HepG2 (cell line): ENCODE measurements around the gene RANBP3. TPM values are rescaled to one million over a fixed set of nuclear protein-coding genes. Genes with fewer than 3 reads are reported as not detected.

Experiments
- CBX2 ChIP-seq, 2 experiments: fragments of 200-600 bp in 1 of 2; sonication (generic); formaldehyde crosslinking in 1 of 2; IDR thresholded peaks; 2 replicates each; pipeline versions ENCODE4 v1.7.0 to v1.8.1; 2018 to 2022; ENCODE audit warnings: low read depth in 2 of 2, low read length in 1 of 2, mild to moderate bottlenecking in 1 of 2, missing genetic modification reagents in 1 of 2
- ETV6 ChIP-seq: sonication (generic); formaldehyde crosslinking; conservative IDR thresholded peaks from 2 replicates; pipeline ENCODE4 v1.4.0; 2020; ENCODE audit warnings: missing genetic modification reagents
- FOXA1 ChIP-seq, 2 experiments: fragments of 450-650 bp in 1 of 2; sonication (generic) in 1 of 2; formaldehyde crosslinking in 1 of 2; IDR thresholded peaks; 2 replicates each; pipeline versions ENCODE4 v1.4.0 to v1.6.1; 2016 to 2020; ENCODE audit warnings: missing genetic modification reagents in 1 of 2
- GTF2F1 ChIP-seq: fragments of 150-350 bp; IDR thresholded peaks from 2 replicates; pipeline ENCODE4 v1.6.1; 2014; ENCODE audit warnings: low read length
- MLLT10 ChIP-seq: sonication (generic); formaldehyde crosslinking; IDR thresholded peaks from 2 replicates; pipeline ENCODE4 v1.4.0; 2020; ENCODE audit warnings: missing genetic modification reagents
- MTA3 ChIP-seq: sonication (generic); formaldehyde crosslinking; IDR thresholded peaks from 2 replicates; pipeline ENCODE4 v1.4.0; 2020; ENCODE audit warnings: missing genetic modification reagents
- MYC ChIP-seq: sonication (generic); formaldehyde crosslinking; IDR thresholded peaks from 2 replicates; pipeline ENCODE4 v1.9.0; 2021; ENCODE audit warnings: missing genetic modification reagents, borderline replicate concordance
- NR1H2 ChIP-seq: sonication (generic); formaldehyde crosslinking; IDR thresholded peaks from 2 replicates; pipeline ENCODE4 v1.8.1; 2022; ENCODE audit warnings: low read depth, missing genetic modification reagents, borderline replicate concordance
- RBAK ChIP-seq: sonication (generic); formaldehyde crosslinking; IDR thresholded peaks from 2 replicates; pipeline ENCODE4 v1.5.1; 2020; ENCODE audit warnings: mild to moderate bottlenecking, missing genetic modification reagents
- TAF15 ChIP-seq: fragments of 200-400 bp; formaldehyde crosslinking; IDR thresholded peaks from one replicate; pipeline ENCODE4 v1.6.1; 2018; ENCODE audit warnings: mild to moderate bottlenecking, low read depth, low read length; ENCODE audit not compliant: poor library complexity, severe bottlenecking
- YEATS4 ChIP-seq: sonication (generic); formaldehyde crosslinking; IDR thresholded peaks from 2 replicates; pipeline ENCODE4 v1.4.0; 2020; ENCODE audit warnings: missing genetic modification reagents, borderline replicate concordance
- ZFP90 ChIP-seq: sonication (generic); formaldehyde crosslinking; IDR thresholded peaks from 2 replicates; pipeline ENCODE4 v1.8.0; 2022; ENCODE audit warnings: missing genetic modification reagents, mild to moderate bottlenecking, inconsistent platforms, borderline replicate concordance
- ZNF12 ChIP-seq: sonication (generic); formaldehyde crosslinking; IDR thresholded peaks from 2 replicates; pipeline ENCODE4 v1.5.0; 2020; ENCODE audit warnings: missing genetic modification reagents
- ZNF207 ChIP-seq: fragments of 450-650 bp; IDR thresholded peaks from 2 replicates; pipeline ENCODE4 v1.6.1; 2016; ENCODE audit warnings: antibody characterized with exemption, borderline replicate concordance
- ZNF232 ChIP-seq: sonication (generic); formaldehyde crosslinking; IDR thresholded peaks from 2 replicates; pipeline ENCODE4 v1.4.0; 2020; ENCODE audit warnings: missing genetic modification reagents, borderline replicate concordance
- ZNF34 ChIP-seq: sonication (generic); formaldehyde crosslinking; IDR thresholded peaks from 2 replicates; pipeline ENCODE4 v1.4.0; 2020; ENCODE audit warnings: mild to moderate bottlenecking, missing genetic modification reagents, borderline replicate concordance
- ZNF468 ChIP-seq: sonication (generic); formaldehyde crosslinking; IDR thresholded peaks from 2 replicates; pipeline ENCODE4 v1.8.0; 2022; ENCODE audit warnings: mild to moderate bottlenecking, moderate library complexity, missing genetic modification reagents
- ZNF7 ChIP-seq: IDR thresholded peaks from 2 replicates; pipeline ENCODE4 v1.6.1; 2016; ENCODE audit warnings: missing biosample characterization, missing genetic modification reagents
- ZNF703 ChIP-seq: sonication (generic); formaldehyde crosslinking; IDR thresholded peaks from 2 replicates; pipeline ENCODE4 v1.5.1; 2020; ENCODE audit warnings: missing genetic modification reagents, mild to moderate bottlenecking, moderate library complexity, borderline replicate concordance
- ZNF75D ChIP-seq: sonication (generic); formaldehyde crosslinking; IDR thresholded peaks from 2 replicates; pipeline ENCODE4 v1.8.1; 2023; ENCODE audit warnings: missing genetic modification reagents, mild to moderate bottlenecking, borderline replicate concordance
- polyA plus RNA-seq, 8 experiments: library from polyadenylated mRNA; depleted of rRNA in 3 of 8; stranded (reverse) in 7 of 8; unstranded in 1 of 8; fragments of >200 nt; fragmentation: Illumina TruSeq in 4 of 8; extraction: Trizol in 4 of 8; gene quantifications; 2 replicates each; pipeline versions ENCODE4 v1.2.1 to v1.2.3, GENCODE V29; 2011 to 2016; ENCODE audit warnings: low read depth in 4 of 8, missing spikeins in 1 of 8, mixed read lengths in 1 of 8; ENCODE audit not compliant: insufficient read depth in 1 of 8
- total RNA-seq, 5 experiments: library from RNA; depleted of rRNA; stranded (reverse); fragments of >200 nt; fragmentation: Illumina TruSeq; extraction: Trizol; gene quantifications; 2 replicates each; pipeline ENCODE4 v1.2.3, GENCODE V29; 2016; ENCODE audit warnings: low read depth in 1 of 5
- TF ChIP-seq, protein P1 (sequence below): IDR thresholded peaks from 2 replicates; pipeline ENCODE4 v1.6.1; 2018; ENCODE audit warnings: missing genetic modification reagents
- TF ChIP-seq, protein P2 (sequence below): fragments of 450-650 bp; IDR thresholded peaks from 2 replicates; pipeline ENCODE4 v1.6.1; 2017; ENCODE audit warnings: mild to moderate bottlenecking
- TF ChIP-seq, protein P3 (sequence below): sonication (generic); formaldehyde crosslinking; IDR thresholded peaks from 2 replicates; pipeline ENCODE4 v1.5.0; 2020; ENCODE audit warnings: missing genetic modification reagents
- TF ChIP-seq, protein P4 (sequence below): sonication (generic); formaldehyde crosslinking; IDR thresholded peaks from 2 replicates; pipeline ENCODE4 v1.4.0; 2020; ENCODE audit warnings: missing genetic modification reagents

RANBP3 gene
- total and polyA plus RNA-seq, 2 of the 13 experiments (the other 11 are each of a cell fraction or from before 2014, with no cell fraction given): 39.5 to 149 TPM

DNA sequence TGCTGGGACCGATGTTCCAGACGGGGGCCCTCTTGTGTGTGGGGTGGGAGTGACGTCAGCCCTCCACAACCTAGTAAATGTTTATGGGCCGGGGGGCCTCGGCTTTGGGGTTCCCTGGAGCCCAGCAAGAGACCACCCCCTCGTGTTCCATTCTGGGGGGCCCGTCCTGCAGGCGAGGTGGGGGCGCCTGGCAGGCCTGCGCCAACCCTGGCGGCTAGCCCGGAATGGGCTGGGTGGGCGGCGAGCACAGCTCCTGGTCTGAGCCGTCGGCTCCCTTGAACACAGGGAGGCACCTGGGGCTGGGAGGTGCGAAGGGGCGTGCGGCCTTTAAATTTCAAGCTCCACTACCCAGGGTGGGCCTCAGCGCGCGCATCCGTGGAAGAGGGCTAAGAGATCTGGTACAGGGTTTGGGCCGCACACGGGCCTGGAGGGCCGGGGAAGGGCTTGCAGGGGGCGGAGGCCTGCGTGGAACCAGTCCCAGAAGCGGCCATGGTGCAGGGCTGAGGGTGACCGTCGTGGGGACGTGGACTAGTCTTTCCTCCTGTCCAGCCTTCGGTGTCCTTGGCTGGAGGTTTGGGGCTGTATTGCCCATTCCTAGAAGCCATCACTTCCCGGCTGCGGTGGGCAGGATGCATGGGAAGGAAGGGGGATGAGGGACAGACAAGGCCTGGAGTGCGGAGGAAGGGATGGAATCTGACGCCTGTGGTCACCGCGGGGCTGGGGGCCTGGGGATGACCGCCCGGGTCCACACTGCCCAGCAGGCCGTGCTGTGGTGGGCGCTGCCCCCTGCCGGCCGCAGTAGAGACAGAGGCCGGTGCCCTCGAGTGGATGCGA lies 85.8 kb downstream of the RANBP3 start (continued):
- TF ChIP-seq ZNF703 (CRISPR knock-in tag): no peak
- TF ChIP-seq, protein P1, sequence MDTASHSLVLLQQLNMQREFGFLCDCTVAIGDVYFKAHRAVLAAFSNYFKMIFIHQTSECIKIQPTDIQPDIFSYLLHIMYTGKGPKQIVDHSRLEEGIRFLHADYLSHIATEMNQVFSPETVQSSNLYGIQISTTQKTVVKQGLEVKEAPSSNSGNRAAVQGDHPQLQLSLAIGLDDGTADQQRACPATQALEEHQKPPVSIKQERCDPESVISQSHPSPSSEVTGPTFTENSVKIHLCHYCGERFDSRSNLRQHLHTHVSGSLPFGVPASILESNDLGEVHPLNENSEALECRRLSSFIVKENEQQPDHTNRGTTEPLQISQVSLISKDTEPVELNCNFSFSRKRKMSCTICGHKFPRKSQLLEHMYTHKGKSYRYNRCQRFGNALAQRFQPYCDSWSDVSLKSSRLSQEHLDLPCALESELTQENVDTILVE (CRISPR knock-in tag): peak; percentile 85
- TF ChIP-seq RBAK (CRISPR knock-in tag): no peak
- TF ChIP-seq ETV6 (CRISPR knock-in tag): no peak
- TF ChIP-seq TAF15: no peak
- TF ChIP-seq, protein P2, sequence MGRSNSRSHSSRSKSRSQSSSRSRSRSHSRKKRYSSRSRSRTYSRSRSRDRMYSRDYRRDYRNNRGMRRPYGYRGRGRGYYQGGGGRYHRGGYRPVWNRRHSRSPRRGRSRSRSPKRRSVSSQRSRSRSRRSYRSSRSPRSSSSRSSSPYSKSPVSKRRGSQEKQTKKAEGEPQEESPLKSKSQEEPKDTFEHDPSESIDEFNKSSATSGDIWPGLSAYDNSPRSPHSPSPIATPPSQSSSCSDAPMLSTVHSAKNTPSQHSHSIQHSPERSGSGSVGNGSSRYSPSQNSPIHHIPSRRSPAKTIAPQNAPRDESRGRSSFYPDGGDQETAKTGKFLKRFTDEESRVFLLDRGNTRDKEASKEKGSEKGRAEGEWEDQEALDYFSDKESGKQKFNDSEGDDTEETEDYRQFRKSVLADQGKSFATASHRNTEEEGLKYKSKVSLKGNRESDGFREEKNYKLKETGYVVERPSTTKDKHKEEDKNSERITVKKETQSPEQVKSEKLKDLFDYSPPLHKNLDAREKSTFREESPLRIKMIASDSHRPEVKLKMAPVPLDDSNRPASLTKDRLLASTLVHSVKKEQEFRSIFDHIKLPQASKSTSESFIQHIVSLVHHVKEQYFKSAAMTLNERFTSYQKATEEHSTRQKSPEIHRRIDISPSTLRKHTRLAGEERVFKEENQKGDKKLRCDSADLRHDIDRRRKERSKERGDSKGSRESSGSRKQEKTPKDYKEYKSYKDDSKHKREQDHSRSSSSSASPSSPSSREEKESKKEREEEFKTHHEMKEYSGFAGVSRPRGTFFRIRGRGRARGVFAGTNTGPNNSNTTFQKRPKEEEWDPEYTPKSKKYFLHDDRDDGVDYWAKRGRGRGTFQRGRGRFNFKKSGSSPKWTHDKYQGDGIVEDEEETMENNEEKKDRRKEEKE: no peak
- no peak for TF ChIP-seq ZNF207
- TF ChIP-seq GTF2F1: no peak
- TF ChIP-seq ZNF75D (CRISPR knock-in tag): no peak
- no peak for TF ChIP-seq CBX2 (IDR thresholded peaks at IDR 0.05; ENCODE audit: low read depth, low read length)
- TF ChIP-seq CBX2 (CRISPR knock-in tag; IDR thresholded peaks at IDR 0.05; ENCODE audit: low read depth): no peak
- TF ChIP-seq, protein P3, sequence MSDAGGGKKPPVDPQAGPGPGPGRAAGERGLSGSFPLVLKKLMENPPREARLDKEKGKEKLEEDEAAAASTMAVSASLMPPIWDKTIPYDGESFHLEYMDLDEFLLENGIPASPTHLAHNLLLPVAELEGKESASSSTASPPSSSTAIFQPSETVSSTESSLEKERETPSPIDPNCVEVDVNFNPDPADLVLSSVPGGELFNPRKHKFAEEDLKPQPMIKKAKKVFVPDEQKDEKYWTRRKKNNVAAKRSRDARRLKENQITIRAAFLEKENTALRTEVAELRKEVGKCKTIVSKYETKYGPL (CRISPR knock-in tag): no peak
- TF ChIP-seq ZNF7 (CRISPR knock-in tag): no peak
- TF ChIP-seq YEATS4 (CRISPR knock-in tag): peak; percentile 42; the same call in 1 of the 2 replicates
- no peak for TF ChIP-seq ZNF232 (CRISPR knock-in tag)
- TF ChIP-seq, protein P4, sequence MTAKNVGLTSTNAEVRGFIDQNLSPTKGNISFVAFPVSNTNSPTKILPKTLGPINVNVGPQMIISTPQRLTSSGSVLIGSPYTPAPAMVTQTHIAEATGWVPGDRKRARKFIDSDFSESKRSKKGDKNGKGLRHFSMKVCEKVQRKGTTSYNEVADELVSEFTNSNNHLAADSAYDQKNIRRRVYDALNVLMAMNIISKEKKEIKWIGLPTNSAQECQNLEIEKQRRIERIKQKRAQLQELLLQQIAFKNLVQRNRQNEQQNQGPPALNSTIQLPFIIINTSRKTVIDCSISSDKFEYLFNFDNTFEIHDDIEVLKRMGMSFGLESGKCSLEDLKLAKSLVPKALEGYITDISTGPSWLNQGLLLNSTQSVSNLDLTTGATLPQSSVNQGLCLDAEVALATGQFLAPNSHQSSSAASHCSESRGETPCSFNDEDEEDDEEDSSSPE (CRISPR knock-in tag): 0 out of 2 replicates have a peak, but pooled peaks have one; percentile 17
- no peak for TF ChIP-seq MTA3 (CRISPR knock-in tag)
- 0 out of 2 replicates have a peak, but pooled peaks have one; percentile 6 for TF ChIP-seq MYC
- TF ChIP-seq ZFP90 (CRISPR knock-in tag): no peak
- TF ChIP-seq MLLT10 (CRISPR knock-in tag): no peak
- TF ChIP-seq ZNF468 (CRISPR knock-in tag): no peak
- peak; percentile 77; the same call in 1 of the 2 replicates for TF ChIP-seq ZNF34
- no peak for TF ChIP-seq NR1H2
- no peak for TF ChIP-seq ZNF12
- no peak for TF ChIP-seq FOXA1 (IDR thresholded peaks at IDR 0.05)
- TF ChIP-seq FOXA1 (CRISPR knock-in tag; IDR thresholded peaks at IDR 0.05): no peak
